ENCODE results near the gene LTO1. TPM values are rescaled to one million over a fixed set of nuclear protein-coding genes. Genes with fewer than 3 reads are reported as not detected.

LTO1 gene
- total RNA-seq, 4 donors from 2014 or later, result 12.2 to 18.6 (median 14.1) TPM

GRCh38 chr11:69644071-69644961 lies 30.8 kb downstream of the LTO1 start:
- 38% methylated on average over 6 of the region's 24 CpGs for WGBS
- Histone ChIP-seq H3K27ac (replicated peaks in 1 of 4) (peak overlapping the region; percentile 89 to 94 (median 92)), H3K27me3 (peaks cover 0 to 26% (median 3%) of the 10 kb centered on the region in 4 donors), H3K9me3 (no peaks in the 10 kb centered on the region), H3K36me3 (peaks cover 0 to 54% (median 25%) of the 10 kb centered on the region in 4 donors), H3K4me1 (peaks cover 44 to 72% (median 64%) of the 10 kb centered on the region in 4 donors), H3K4me3 (peak overlapping the region; percentile 78 to 90 (median 84))
- TF ChIP-seq EP300 (IDR thresholded peaks at IDR 0.05) (no peak), POLR2AphosphoS5 (IDR thresholded peaks at IDR 0.05) (peak; percentile 54 to 81)
- TF ChIP-seq, protein P1, sequence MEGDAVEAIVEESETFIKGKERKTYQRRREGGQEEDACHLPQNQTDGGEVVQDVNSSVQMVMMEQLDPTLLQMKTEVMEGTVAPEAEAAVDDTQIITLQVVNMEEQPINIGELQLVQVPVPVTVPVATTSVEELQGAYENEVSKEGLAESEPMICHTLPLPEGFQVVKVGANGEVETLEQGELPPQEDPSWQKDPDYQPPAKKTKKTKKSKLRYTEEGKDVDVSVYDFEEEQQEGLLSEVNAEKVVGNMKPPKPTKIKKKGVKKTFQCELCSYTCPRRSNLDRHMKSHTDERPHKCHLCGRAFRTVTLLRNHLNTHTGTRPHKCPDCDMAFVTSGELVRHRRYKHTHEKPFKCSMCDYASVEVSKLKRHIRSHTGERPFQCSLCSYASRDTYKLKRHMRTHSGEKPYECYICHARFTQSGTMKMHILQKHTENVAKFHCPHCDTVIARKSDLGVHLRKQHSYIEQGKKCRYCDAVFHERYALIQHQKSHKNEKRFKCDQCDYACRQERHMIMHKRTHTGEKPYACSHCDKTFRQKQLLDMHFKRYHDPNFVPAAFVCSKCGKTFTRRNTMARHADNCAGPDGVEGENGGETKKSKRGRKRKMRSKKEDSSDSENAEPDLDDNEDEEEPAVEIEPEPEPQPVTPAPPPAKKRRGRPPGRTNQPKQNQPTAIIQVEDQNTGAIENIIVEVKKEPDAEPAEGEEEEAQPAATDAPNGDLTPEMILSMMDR (IDR thresholded peaks at IDR 0.05), result peak; percentile 42 to 58 (median 58)
- intact Hi-C loops (cut with DNase I), result loop anchor here (5.0 kb wide), 2 partner anchors 352 to 512 kb away; partner anchors contain the start of gene MYEOV
- no peak for DNase-seq (ENCODE audit: extremely low spot score)

DNA sequence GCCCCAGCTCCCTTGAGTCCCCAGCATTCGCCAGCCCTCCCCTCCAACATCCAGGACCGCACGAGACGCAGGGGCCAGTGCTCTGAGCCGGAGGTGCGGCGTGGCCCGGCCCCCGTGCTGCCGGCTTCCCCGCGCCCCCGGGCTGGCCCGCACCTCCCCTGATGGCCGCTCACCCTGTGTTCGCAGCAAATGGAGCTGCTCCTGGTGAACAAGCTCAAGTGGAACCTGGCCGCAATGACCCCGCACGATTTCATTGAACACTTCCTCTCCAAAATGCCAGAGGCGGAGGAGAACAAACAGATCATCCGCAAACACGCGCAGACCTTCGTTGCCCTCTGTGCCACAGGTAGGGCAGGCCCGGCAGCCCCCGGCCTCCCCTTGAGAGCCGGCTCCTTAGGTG lies 31.5 kb downstream of the LTO1 start:
- peaks cover 0 to 47% (median 18%) of the 10 kb centered on the region in 4 donors for H3K36me3 ChIP-seq
- H3K9me3 ChIP-seq, result no peaks in the 10 kb centered on the region
- H3K27me3 ChIP-seq, result peaks cover 0 to 33% (median 3%) of the 10 kb centered on the region in 4 donors
- DNase-seq (ENCODE audit: extremely low spot score), result no peak
- H3K4me1 ChIP-seq, result peaks cover 44 to 79% (median 71%) of the 10 kb centered on the region in 4 donors
- TF ChIP-seq EP300 (IDR thresholded peaks at IDR 0.05) (no peak), POLR2AphosphoS5 (IDR thresholded peaks at IDR 0.05) (no peak), POLR2A (IDR thresholded peaks at IDR 0.05; ENCODE audit: low read depth) (no peak)
- TF ChIP-seq, protein P1 (IDR thresholded peaks at IDR 0.05), result peak in 1 of 3 experiments; percentile 7
- intact Hi-C loops (cut with DNase I), result loop anchor here (2.0 to 5.0 kb wide), 3 partner anchors 351 to 543 kb away; partner anchors contain the start of gene MYEOV
- peak overlapping the region; percentile 89 to 94 (median 92) for H3K27ac ChIP-seq (replicated peaks in 1 of 4)
- WGBS, result 14% methylated on average over 7 of the region's 27 CpGs
- H3K4me3 ChIP-seq, result peak overlapping the region; percentile 78 to 90 (median 84)

- no peak for DNase-seq (ENCODE audit: extremely low spot score)
- Histone ChIP-seq H3K27ac (replicated peaks in 1 of 4) (peak overlapping the region; percentile 89 to 94 (median 92)), H3K9me3 (no peaks in the 10 kb centered on the region), H3K36me3 (peaks cover 0 to 42% (median 13%) of the 10 kb centered on the region in 4 donors), H3K4me3 (peak overlapping the region; percentile 78 to 90 (median 84)), H3K4me1 (peaks cover 50 to 84% (median 77%) of the 10 kb centered on the region in 4 donors), H3K27me3 (peaks cover 3 to 39% (median 7%) of the 10 kb centered on the region in 4 donors)
- WGBS, result 3% methylated on average over 21 of the region's 81 CpGs
- intact Hi-C loops (cut with DNase I), result loop anchor here (2.0 to 5.0 kb wide), 3 partner anchors 351 to 542 kb away; partner anchors contain the start of gene MYEOV
- no peak for TF ChIP-seq POLR2A (IDR thresholded peaks at IDR 0.05; ENCODE audit: low read depth)
- TF ChIP-seq, protein P1 (IDR thresholded peaks at IDR 0.05), result peak; percentile 93 to 97 (median 94)
- peak; percentile 77 to 78 for TF ChIP-seq POLR2AphosphoS5 (IDR thresholded peaks at IDR 0.05)
- no peak for TF ChIP-seq EP300 (IDR thresholded peaks at IDR 0.05)
Observed at GRCh38 chr11:69642913-69643632, 32.1 kb downstream of the LTO1 start.

GRCh38 chr11:69642549-69642912 lies 32.6 kb downstream of the LTO1 start:
- Histone ChIP-seq H3K36me3 (peaks cover 0 to 36% (median 7%) of the 10 kb centered on the region in 4 donors), H3K27ac (replicated peaks in 1 of 4) (peak overlapping the region; percentile 89 to 94 (median 92)), H3K9me3 (no peaks in the 10 kb centered on the region), H3K27me3 (peaks cover 6 to 44% (median 11%) of the 10 kb centered on the region in 4 donors), H3K4me3 (peak overlapping the region; percentile 78 to 90 (median 84)), H3K4me1 (peaks cover 55 to 90% (median 82%) of the 10 kb centered on the region in 4 donors)
- no peak for DNase-seq (ENCODE audit: extremely low spot score)
- TF ChIP-seq POLR2AphosphoS5 (IDR thresholded peaks at IDR 0.05) (no peak), POLR2A (IDR thresholded peaks at IDR 0.05; ENCODE audit: low read depth) (no peak), EP300 (IDR thresholded peaks at IDR 0.05) (no peak)
- TF ChIP-seq, protein P1 (IDR thresholded peaks at IDR 0.05), result no peak
- intact Hi-C loops (cut with DNase I), result loop anchor here (2.0 to 5.0 kb wide), 3 partner anchors 350 to 542 kb away; partner anchors contain the start of gene MYEOV
- under 1% methylated on average over 18 of the region's 40 CpGs for WGBS
